Type B pancreatic cell (in vitro differentiated cells): Measurements from ENCODE around the gene STK32B. TPM values are rescaled to one million over a fixed set of nuclear protein-coding genes. Genes with fewer than 3 reads are reported as not detected.

ENCODE experiments used
- DNase-seq: peaks from one replicate; pipeline ENCODE4 v3.0.0; 2021; ENCODE audit warnings: mixed read lengths; ENCODE audit not compliant: unreplicated experiment; ENCODE audit errors: extremely low spot score
- H3K27ac Mint-ChIP-seq: 2 replicates; pipeline ENCODE4 v1.8.0; 2021; ENCODE audit warnings: mild to moderate bottlenecking, mixed read lengths
- H3K27me3 Mint-ChIP-seq: 2 replicates; pipeline ENCODE4 v1.8.0; 2021; ENCODE audit warnings: mixed read lengths
- H3K36me3 Mint-ChIP-seq: 2 replicates; pipeline ENCODE4 v1.8.0; 2021; ENCODE audit warnings: mixed read lengths
- H3K4me1 Mint-ChIP-seq: one replicate; pipeline ENCODE4 v1.8.0; 2021; ENCODE audit warnings: mixed read lengths; ENCODE audit not compliant: unreplicated experiment
- H3K4me3 Mint-ChIP-seq: 2 replicates; pipeline ENCODE4 v1.8.0; 2021; ENCODE audit warnings: mild to moderate bottlenecking, mixed read lengths
- H3K9me3 Mint-ChIP-seq: 2 replicates; pipeline ENCODE4 v1.8.0; 2021; ENCODE audit warnings: mixed read lengths
- CTCF ChIP-seq: fragments of 200-600 bp; sonication (generic); conservative IDR thresholded peaks from 2 replicates; pipeline ENCODE4 v1.5.0; 2021; ENCODE audit warnings: antibody characterized with exemption, mild to moderate bottlenecking
- total RNA-seq: library from RNA; stranded (reverse); gene quantifications from 2 replicates; pipeline ENCODE4 v1.2.1, GENCODE V29; 2021; ENCODE audit warnings: low replicate concordance

Gene STK32B
- total RNA-seq, 1 donor from 2014 or later, result 3.0 TPM

DNA sequence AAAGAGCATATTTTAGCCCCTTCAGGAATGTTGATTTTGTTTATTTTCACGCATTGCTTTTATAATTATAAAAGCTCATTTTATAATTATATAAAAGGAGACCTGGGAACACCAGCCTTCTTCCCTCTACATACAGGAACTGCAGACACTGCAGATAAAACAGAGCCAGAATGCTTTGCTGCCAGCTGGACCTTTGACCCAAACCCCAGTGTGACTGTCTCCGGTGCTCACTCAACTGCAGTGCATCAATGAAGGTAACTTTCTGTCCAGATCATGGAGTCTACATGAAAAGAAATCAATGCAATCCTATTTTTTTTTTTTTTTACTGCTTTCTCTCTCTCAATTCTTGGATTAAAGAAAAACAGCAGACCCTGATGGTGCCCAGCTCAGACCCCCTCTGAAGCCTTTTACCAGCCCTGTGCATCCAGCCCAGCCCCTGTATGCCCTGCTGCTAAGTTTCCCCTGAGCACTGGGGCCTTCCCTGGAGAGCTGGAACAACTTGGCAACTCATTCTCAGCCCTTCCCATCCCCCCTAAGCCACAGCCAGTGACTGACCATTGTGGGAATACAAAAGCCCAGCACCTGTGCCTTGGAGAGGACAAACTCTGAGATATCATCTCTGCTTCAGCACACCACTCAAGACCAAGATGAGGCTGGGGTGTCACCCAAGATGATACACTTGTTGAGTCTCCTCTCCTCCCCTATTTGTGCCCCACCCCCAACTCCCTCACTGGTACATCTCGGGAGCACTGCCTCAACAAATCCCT, 475.0 kb downstream of the STK32B start:
- Mint-ChIP-seq H3K27me3 (no peaks in the 10 kb centered on the region), H3K4me3 (no peak overlapping the region), H3K4me1 (peaks cover 12% of the 10 kb centered on the region), H3K36me3 (no peaks in the 10 kb centered on the region), H3K27ac (no peak overlapping the region), H3K9me3 (no peaks in the 10 kb centered on the region)
- no peak for TF ChIP-seq CTCF
- no peak for DNase-seq

DNA sequence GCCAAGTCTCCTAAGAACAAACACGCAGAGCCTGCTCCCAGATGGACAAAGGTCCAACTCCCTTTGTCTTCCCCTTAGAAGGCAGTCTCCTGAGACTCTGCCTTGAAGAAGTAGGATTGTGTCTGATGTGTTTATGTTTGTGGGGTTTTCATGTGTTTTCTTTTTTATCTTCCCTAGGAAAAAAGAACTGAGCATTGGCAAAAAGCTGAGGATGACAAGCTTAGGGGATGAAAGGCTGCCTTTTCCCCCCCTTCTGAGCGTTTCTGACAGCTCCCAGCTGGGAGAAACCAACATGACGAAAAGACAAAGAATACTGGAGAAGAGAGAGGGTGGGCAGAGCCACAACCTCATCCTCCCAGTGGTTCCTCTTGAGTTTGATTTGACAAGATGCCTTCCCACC, 475.9 kb downstream of the STK32B start:
- H3K27me3 Mint-ChIP-seq, result no peaks in the 10 kb centered on the region
- H3K36me3 Mint-ChIP-seq, result no peaks in the 10 kb centered on the region
- no peak for TF ChIP-seq CTCF
- H3K4me1 Mint-ChIP-seq, result peaks cover 12% of the 10 kb centered on the region
- H3K9me3 Mint-ChIP-seq, result no peaks in the 10 kb centered on the region
- H3K4me3 Mint-ChIP-seq, result no peak overlapping the region
- no peak overlapping the region for H3K27ac Mint-ChIP-seq
- DNase-seq, result no peak

DNA sequence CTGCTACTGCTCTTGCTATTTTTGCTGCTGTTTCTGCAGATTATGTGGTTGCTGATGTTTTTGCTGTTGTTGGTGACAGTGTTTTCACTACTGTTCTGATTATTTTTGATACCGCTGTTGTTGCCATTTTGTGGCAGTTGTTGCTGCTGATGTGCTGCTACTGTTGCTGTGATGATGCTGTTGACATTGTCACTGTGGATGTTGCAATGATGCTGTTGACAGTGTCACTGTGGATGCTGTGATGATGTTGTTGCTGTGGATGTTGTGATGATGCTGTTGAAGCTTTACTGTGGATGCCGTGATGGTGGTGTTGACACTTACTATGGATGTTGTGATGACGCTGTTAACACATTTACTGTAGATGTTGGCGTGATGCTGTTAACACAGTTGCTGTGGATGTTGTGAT, 476.8 kb downstream of the STK32B start:
- H3K4me1 Mint-ChIP-seq, result peaks cover 12% of the 10 kb centered on the region
- no peaks in the 10 kb centered on the region for H3K36me3 Mint-ChIP-seq
- no peaks in the 10 kb centered on the region for H3K27me3 Mint-ChIP-seq
- no peak for TF ChIP-seq CTCF
- no peaks in the 10 kb centered on the region for H3K9me3 Mint-ChIP-seq
- no peak overlapping the region for H3K27ac Mint-ChIP-seq
- DNase-seq, result no peak
- no peak overlapping the region for H3K4me3 Mint-ChIP-seq

DNA sequence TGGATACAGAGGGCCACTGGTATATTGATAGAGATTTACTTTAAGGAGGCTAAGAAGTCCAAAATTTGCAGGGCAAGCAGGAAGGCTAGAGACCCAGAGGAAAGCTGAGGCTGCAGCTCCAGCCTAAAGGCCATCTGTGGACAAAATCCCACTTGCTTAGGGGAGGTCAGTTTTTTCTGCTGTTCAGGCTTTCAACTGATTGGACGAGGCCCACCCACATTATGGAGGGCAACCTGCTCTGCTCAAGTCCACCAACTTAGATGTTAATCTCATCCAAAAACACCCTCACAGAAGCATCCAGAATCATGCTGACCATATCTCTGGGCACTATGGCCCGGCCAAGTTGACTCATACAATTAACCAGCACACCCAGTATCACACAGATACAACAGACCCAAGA, 480.8 kb downstream of the STK32B start:
- Mint-ChIP-seq H3K36me3 (no peaks in the 10 kb centered on the region), H3K27me3 (no peaks in the 10 kb centered on the region), H3K9me3 (no peaks in the 10 kb centered on the region), H3K4me1 (no peaks in the 10 kb centered on the region), H3K27ac (no peak overlapping the region), H3K4me3 (no peak overlapping the region)
- no peak for DNase-seq
- no peak for TF ChIP-seq CTCF

DNA sequence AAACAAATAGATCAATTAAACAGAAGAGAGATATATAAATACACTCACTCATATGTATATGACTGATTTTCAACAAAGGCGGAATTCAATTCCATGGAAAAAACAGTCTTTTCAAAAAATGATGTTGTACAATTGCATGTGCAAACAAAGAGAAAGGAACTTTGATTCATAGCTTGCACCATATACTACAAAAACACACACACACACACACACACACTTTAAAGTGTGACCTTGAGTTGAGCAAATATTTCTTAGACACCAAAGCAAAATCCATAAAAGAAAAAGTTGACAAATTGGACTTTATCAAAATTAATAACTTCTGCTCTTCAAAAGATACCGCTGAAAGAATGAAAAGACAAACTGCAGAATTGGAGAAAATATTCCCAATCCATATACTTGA, 488.3 kb downstream of the STK32B start:
- H3K27me3 Mint-ChIP-seq, result no peaks in the 10 kb centered on the region
- H3K4me3 Mint-ChIP-seq, result no peak overlapping the region
- H3K9me3 Mint-ChIP-seq, result no peaks in the 10 kb centered on the region
- H3K27ac Mint-ChIP-seq, result no peak overlapping the region
- TF ChIP-seq CTCF, result no peak
- DNase-seq, result no peak
- no peaks in the 10 kb centered on the region for H3K36me3 Mint-ChIP-seq
- H3K4me1 Mint-ChIP-seq, result no peaks in the 10 kb centered on the region
